HG03039 (cell line): ENCODE results near the gene NTMT2.
"Not testable (repeated sequence)": the region's sequence is repeated elsewhere in the genome, so short reads cannot be mapped to it uniquely, and the experiment has no call there.

ENCODE experiments used
- ATAC-seq: cut with Tn5 transposase; IDR thresholded peaks from one replicate; pipeline ENCODE4 v1.9.1; 2021; ENCODE audit warnings: mild to moderate bottlenecking, moderate library complexity; ENCODE audit not compliant: unreplicated experiment

The NTMT2 gene

DNA sequence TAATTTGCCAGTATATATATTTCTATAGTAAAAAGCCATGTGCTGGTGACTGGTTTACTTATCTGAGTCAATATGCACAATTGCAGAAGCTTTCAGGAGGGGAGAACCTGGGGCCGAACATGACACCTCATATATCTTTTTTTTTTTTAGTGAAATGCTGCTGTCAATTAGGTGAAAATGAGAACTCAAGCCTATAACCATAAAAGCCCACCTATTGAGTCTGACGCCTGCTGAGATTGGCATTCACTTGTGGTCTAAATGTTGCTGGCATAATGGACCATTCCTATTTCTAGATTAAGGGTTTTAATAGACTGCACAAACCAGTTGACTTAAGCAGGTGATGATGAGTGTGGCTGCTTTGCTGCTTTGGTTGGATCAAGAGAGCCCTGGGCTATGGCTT, 10.8 kb downstream of the NTMT2 start:
- no peak for ATAC-seq

DNA sequence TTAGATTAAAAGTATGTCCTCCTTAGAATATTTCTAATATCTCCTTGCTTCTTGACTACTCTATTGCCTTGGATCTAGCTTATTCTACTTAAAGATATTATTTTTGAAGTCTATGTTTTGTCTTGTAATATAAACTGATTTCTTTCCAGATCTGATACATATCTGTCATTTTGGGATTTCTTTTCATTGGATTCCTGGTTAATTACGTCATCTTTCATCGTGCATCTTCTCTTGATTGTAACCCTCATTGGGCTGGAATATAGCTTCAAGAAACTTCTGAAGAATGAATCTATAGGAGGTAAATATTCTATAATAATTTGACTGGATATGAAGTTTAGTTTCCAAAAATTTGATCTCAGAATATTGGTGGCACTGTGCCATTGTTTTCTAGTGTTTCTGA, 12.1 kb downstream of the NTMT2 start:
- ATAC-seq = no peak

DNA sequence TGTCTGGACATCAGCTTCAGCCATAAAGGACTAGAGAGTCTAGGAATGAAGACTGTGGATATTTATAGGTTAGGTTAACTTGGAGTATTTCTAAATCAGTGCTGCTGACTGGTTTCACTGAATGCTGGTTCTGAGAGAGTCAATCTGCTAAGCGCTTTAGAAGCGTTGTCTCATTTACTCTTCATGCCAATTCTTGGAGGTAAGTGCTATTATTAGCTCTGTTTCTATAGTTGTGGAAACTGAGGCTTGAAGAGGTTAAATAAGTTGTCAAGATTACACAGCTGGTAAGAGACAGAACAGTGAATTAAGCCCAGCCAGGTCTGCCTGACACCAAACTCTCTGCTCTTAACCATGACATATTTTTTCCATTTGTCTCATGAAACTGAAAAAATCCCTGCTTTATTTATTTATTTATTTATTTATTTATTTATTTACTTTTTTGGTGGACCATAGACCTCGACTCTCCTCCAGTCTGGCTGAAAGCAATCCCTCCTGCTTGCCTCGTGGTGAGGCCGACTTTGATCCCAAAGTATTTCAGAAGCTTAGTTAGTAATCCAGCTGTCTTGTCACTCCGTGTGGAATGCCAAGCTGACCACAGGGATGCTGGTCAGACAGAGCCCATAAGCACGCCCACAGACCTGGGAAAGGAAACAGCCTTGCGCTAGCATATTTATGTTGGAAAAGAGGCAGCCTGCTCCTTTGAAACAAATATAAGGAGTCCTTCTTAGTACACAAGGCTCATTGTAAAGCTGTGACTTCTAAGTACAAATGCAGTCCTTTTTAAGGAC, 16.9 kb downstream of the NTMT2 start:
- no peak for ATAC-seq

DNA sequence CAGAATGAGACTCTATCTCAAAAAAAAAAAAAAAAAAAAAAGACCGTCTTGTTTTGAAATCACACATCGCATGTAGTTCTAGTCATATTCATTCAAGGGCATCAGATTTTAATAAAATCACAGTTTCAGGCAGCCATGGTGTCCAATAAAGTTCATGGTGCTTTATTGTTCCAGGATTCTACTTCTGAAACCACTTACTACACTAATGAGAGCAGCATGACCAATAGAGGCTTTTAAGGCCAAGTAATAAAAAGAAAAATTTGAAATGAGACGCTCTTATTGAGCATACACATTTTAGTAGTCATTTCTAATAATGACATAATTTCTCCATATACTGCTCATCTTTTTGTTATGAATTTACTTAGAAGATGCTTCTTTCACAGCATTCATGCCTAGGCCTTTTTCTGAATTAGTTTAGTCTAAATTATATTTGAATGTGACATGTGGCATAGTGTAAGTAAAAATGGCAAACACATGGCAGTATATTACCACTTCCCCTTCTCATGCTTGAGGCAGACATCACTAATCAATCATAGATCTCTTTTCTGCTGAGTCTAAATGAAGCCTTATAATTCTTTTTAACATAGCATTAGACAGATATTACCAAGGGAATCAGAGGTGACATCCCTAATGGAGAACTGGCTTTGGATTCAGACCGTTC, 18.5 kb downstream of the NTMT2 start:
- ATAC-seq = no peak

DNA sequence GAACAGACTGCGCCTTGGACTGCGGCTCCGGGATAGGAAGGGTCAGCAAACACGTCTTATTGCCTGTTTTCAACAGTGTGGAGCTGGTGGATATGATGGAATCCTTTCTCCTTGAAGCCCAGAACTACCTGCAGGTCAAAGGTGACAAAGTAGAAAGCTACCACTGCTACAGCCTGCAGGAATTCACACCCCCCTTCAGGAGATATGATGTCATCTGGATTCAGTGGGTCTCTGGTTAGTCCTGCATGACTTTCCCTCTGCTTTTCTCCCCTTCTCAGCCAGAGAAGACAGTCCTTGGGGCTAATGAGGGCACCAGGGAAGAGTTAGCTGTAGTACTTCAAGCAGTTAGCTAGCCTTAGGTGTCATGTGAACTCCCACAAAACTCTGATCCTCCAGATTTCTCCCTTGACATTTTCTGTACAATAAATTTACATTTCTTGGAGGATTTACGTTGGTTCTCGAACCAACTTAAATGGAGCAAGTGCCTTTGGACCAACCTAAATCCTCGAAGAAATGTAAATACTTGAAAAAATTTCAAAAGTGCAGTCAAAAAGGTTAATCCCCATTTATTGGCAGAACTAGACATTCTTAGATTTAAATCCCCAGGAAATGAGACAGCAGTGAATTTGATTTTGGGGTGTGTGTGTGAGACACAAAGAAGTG, 20.9 kb downstream of the NTMT2 start:
- ATAC-seq = no peak

DNA sequence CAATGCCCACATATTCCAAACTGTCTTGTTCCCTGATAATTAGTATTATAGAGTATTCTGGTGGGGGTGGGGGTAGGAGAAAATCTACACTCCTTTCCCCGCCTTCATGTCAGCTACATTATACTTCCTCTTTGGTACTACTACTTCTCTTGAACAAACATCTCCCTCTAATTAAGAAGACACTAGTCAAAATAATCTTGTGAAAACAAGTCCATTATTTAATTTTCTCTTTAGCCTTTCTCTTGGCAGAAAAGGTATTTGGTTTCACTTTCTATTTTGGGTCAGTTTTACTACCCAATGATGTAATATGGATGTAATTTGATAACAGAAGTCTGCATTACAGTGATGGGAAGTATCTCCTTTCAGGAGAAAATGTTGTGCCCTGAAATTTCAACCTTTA, 22.5 kb downstream of the NTMT2 start:
- no peak for ATAC-seq

DNA sequence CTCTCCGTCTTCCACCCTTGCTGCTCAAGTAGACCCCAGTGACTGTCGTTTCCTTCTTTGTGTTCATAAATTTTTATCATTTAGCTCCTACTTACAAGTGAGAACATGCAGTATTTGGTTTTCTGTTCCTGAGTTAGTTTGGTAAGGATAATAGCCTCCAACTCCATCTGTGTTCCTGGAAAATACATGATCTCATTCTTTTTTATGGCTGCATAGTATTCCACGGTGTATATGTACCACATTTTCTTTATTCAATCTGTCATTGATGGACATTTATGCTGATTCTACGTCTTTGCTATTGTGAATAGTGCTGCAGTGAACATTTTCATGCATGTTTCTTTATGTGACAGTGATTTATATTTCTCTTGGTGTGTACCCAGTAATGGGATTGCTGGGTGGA, 24.8 kb downstream of the NTMT2 start:
- not testable (repeated sequence) for ATAC-seq

DNA sequence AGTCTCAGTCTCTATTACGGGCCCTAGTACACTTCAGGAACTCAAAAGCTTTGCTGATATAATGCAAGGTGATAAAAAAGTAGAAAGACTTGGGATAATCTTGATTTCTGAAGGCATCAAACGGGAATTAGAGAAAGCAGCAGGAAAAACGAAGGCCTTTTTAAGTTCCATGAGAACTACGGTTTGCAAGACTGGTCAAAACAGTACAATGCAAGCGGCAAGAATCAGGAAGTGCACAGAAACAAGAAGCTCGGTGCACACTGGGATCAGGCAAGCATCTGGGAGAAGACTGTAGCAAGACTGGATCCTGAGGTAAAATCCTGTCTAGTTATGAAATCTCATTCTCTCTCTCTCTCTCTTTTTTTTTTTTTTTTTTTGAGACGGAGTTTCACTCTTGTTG, 28.6 kb downstream of the NTMT2 start:
- ATAC-seq = no peak

DNA sequence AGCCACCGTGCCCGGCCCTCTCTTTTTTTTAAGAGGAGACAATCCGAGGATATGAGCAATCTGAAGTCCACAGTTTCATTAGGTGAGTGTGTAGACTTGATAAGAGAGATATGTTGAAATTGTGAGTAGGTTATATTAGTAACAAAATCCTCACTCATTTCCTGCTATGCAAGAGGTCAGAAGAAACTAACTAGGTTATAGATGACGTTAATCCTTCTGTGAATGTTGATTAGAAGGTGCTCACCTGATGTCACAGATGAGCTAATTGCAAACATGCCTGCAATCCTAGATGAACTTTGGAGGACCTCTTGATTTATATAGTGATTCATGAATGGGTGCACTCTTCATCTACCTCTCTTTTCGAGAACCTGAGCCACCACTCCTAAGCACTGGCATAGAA, 29.3 kb downstream of the NTMT2 start:
- ATAC-seq = no peak

DNA sequence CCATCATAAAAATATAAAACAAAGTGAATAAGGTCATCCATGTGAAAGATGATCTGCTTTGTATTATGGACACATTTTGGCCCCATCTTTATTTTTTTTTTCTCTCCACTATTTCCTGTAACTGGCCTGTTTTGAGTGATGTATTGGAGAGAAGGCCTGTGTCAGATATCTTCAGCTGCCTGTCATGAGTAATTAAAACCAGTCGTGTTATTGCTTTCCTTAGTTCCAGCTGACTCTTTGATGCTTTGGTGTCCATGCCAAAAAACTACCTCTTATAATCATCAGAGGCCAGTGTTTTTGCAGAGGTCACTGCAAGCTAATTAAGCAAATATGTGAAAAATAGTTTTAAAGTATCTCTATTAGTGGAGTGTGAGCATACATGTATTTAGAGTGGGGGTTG, 29.7 kb downstream of the NTMT2 start:
- no peak for ATAC-seq

DNA sequence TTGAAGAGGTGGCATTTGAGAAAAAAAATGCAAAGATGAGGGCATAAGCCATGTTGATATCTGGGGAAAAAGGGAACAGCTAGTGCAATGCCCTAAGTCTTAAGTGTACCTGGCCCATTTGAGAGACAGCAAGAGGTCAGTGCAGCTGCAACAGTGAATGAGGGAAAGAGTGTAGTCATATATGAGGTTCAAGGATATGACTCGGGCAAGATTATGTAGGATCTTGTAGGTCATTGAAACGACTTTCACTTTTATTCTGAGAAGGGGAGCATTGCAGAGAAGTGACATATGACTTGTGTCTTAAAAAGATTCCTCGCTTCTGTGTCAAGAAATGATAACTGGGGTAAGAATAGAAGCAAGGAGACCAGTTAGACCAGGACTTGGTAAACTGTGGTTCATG, 31.0 kb downstream of the NTMT2 start:
- no peak for ATAC-seq

DNA sequence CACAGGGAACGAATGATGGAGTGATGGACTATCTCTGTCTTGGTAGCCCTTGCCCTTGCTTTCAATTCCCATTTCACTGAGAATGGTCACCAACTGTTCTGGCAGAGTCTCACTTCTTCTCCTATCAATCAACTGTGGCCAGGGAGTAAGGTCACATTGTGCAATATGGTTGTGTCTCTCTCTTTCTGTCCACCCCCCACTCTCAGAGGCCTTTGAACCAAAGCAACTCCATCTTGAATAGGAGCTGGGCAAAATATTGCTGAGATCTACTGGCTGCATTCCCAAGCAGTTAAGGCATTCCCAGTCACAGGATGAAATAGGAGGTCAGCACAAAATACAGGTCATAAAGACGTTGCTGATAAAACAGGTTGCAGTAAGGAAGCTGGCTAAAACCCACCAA, 36.7 kb downstream of the NTMT2 start:
- ATAC-seq = no peak

DNA sequence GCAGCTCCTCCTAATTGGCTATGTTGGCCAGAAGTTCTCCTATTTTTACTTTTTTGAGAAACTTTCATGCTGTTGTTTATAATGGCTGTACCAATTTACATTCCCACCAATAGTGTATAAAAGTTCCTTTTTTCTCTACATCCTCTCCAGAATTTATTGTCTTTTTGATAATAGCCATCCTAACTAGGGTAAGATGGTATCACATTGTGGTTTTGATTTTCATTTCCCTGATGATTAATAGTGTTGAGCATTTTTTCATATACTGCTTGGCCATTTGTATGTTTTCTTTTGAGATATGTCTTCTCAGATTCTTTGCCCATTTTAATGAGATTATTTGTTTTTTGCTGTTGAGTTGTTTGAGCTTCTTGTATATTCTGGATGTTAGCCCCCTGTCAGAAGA, 46.8 kb downstream of the NTMT2 start:
- ATAC-seq = no peak

DNA sequence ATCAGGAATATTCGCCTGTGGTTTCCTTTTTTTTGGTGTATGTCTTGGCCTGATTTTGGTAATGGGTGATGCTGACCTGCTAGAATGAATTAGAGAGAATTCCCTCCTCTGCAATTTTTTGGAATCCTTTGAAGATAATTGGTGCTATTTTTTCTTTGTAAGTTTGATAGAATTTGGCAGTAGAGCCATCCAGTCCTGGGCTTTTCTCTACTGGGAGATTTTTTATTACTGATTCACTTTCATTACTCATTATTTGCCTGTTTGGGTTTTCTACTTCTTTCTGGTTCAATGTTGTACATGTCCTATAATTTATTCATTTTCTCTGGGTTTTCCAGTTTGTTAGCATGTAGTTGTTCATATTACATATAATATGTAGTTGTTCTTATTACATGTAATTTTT, 48.7 kb downstream of the NTMT2 start:
- no peak for ATAC-seq

DNA sequence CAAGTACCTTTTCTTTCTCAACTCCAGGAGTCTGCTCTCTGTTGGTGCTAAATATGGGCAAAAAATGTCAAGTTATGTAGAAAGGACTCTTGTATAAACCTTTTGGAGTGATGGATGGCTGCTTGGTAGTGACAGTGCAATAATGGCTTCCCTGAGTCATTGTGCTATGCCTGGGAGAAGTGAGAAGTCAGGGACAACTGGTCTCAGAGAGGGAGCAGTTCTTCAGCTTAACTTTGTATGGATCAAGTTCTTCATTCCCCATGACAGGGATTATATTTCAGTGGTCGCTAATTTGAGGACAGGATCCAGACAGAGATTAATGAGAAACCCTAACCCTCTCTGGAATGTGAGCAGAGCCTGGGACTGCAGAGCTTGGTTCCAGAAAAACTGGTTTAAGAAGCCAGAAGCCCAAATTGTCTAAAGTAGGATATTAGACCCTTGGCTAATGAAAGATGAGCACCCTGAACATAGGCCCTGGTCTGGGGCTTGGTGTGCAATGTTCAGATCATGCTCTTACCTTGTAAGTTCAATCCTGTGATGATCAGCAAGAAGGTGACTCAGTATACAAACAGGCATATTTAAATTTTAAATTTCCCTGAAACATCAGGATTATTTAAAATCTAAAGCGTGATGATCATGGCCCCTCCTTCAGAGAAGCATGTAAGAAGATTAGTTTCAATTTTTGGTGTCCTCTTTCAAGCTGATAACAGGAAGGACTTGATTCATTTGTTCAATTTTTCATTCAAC, 50.9 kb downstream of the NTMT2 start:
- ATAC-seq = no peak

DNA sequence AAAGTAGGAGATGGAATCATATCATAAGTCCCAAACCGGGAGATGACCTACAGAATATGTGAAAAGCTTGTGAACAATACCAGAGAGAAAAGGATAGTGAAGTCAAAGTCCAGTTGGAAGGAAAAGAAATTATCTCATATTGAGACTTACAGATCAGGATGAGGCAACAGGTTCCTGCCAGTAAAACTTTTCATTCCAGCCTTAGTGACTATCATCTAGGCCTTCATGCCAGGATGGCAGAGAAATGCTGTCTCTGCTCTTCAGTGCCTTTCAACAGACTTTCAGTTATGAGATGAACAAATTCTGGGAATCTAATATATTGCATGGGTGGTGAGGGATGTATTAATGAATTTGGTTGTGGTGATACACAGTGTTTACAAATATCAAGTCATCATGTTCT, 52.3 kb downstream of the NTMT2 start:
- no peak for ATAC-seq

DNA sequence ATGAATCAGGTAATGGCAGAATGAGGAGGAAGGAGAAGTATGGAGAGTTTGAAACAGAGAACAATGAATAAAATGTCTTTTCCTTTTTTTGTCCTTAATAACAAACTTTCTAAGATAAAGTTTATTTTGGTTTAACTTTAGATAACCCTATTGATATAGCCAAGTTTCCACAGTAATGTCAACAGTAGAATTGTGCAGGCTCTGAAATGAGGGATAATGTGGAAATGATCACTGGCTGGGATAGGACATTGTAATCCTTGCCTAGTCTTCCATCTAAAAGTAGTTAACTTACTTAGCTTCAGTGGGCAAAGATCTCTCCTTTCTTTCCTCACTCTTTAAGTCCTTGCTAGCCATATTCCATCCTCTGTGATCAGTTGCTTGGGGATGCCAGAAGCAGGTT, 52.8 kb downstream of the NTMT2 start:
- no peak for ATAC-seq

DNA sequence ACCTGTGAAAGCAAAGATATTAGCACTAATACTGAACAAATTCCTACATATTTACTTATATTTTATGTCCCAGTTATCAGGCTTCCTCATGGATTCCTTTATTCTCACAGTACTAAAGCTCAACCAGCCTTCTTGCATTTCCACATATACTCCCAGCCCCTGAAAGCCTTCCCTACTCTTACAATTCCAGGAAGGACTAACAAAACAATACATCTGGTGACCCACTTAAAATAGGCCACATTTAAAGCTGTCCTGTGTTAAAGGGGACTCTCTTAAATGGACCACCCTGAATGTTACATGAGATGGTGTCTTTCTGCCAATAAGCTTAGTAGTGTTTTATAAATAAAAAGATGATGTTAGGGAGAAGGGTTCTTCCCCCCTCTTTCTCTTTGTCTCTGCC, 54.4 kb downstream of the NTMT2 start:
- ATAC-seq = no peak

DNA sequence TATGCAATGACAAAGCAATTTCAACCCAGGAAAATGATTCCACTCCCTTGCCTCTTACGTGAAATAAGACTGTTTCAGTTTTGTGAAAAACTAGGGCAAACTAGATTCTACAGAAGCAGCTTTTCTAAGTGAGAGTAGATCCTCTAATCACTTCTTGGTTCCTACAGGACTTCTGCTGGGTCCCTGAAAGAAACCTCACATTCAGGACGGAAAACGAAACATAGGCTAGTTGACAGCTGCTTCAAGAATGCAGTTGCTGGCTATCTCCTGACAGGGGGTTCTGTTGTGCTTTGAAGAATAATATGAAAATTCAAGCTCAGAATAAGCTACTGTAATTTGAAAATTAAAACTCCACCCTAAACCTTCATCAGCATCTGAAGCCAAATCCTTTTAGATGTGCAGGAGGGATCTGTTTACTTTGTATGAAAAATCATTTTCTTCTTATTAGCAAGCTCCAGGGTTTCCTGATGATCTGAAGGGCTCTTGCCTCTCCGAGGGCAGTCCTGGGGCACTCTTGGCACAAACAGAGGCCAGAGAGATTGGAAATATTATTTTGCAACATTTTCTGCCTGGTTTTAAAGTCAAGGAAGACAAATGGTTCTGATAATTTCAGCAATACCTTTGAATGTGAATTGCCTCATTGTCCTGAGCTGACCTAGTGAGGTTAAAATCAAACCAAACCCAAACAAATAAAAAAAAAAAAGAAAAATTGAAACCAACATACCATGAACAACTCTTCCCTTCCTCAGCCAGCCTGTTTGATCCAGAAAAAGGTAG, 55.0 kb downstream of the NTMT2 start:
- ATAC-seq = no peak

DNA sequence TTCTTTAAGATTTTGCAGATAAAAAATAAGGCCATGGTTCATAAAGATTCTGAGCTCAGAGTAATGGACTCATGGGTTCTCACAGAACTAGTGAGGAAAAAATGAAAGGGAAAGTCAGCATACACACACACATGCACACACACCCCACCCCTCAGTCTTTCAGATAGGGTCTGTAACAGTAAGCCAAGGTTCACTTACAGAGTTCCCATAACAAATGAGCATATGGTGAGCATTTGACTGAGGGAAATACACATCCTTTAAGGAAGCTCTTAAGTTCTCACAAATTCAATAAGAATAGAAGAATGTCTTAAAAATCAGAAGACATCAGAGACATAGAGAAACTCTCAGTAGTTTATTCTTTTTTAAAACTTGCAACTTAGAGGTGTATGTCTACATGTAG, 57.9 kb downstream of the NTMT2 start:
- ATAC-seq = no peak

DNA sequence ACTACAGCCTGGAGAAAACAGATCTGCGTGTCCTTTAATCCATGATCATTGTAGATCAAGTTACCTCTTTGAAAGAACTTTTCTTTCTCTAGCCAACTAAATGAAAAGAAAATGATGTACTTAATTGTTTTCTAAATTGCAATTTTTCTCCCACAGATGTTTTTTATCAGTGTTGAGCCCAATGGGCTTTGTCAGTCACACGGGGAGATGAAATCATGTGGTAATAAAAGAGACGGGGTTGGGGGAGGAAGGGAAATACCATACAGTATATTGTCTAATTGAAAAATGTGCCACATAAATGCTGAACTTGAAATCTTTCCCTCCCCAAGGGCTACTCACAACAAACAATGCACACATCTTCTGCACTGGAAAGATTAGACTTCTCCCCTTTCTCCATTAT, 58.4 kb downstream of the NTMT2 start:
- no peak for ATAC-seq
